PC-3 (cell line): ENCODE data around the gene GEN1.

Experiments
- CTCF ChIP-seq: fragments of 300-600 bp; sonication (generic); conservative IDR thresholded peaks from 2 replicates; pipeline ENCODE4 v1.5.1; 2017; ENCODE audit warnings: antibody characterized with exemption, low read depth, mild to moderate bottlenecking, low read length
- EZH2 ChIP-seq: fragments of 300-600 bp; sonication (generic); IDR thresholded peaks from one replicate; pipeline ENCODE4 v1.6.1; 2017; ENCODE audit warnings: antibody characterized with exemption, mild to moderate bottlenecking, low read length; ENCODE audit not compliant: unreplicated experiment
- EZH2phosphoT487 ChIP-seq: fragments of 300-600 bp; sonication (generic); IDR thresholded peaks from 2 replicates; pipeline ENCODE4 v1.6.1; 2018; ENCODE audit warnings: mild to moderate bottlenecking, antibody characterized with exemption, low read length, borderline replicate concordance

DNA sequence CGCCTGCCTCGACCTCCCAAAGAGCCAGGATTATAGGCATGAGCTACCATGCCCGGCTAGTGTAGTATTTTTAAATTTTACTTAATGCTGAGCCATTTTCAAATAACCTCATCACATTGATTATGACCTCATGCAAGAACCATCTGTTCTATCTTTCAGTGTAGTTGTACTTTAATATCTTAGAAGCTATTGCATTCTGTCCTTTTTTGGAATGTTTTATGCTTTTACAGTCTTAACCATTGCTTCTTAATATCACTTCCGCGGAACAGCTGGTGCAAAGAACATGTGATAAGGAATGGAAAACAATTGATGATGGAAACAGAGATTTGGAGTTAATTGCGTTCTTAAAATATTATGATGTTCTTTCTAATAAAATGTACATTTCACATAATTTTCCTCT, 2.7 kb downstream of the GEN1 start:
- no peak for TF ChIP-seq CTCF
- TF ChIP-seq EZH2 = no peak
- TF ChIP-seq EZH2phosphoT487 = no peak
